ENCODE results near the gene IRF2.

IRF2 gene

DNA sequence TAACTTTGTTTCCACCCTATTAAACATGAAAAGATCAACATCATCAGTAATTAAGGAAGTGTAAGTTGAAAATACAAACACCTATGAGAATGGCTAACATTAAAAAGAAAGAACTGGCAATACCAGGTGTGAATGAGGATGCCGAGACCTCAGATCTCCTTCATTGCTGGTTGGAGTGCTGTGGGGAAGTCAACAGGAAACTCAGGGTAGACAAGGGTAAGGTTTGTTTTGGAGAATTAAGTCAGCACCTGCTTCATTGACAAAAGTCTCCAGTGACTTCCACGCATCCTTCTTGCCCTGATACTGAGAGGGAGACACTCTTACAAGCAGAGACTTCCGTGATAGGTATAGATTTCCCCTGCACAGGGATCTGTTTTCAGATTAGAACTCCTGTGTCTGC lies 106.1 kb downstream of the IRF2 start:
- DNase-seq (ENCODE audit: low read depth), result no peak

DNA sequence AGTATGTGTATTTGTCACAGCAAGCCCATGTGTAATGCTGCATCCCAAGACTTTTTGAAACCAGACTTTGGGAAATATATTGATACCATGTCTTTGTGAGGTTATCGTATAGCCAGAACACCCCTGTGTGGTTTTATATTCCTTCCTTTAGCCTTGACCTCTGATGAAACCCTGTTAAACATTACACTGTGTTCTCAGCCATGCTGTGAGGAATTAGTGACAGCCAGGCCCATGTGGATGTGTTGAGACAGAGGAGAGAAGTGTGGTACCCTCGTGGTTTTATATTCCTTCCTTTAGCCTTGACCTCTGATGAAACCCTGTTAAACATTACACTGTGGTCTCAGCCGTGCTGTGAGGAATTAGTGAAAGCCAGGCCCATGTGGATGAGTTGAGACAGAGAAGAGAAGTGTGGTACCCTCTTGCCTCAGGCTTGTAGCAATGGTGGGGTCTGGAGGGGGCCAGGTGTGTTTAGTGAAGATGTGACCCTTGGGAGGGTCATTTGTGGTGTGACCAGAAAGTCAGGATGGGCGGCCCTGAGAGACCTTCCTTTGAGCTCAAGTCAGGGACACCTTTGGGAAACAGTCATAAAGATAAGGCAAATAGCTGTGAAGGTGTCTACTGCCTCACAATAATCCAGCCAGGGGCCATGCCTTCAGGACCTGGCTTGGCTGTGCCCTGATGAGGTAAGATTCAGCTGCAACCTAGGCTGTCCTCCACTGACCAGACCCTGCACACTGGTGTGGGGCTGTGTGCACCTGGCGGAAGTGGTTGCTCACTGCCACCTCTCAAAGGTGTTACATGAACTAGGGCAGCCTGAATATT lies 110.0 kb downstream of the IRF2 start:
- DNase-seq (ENCODE audit: low read depth), result no peak

GRCh38 chr4:184363258-184363657 lies 111.1 kb downstream of the IRF2 start:
- no peak for DNase-seq (ENCODE audit: low read depth)

GRCh38 chr4:184362396-184362795 lies 112.0 kb downstream of the IRF2 start:
- DNase-seq (ENCODE audit: low read depth), result no peak

- no peak for DNase-seq (ENCODE audit: low read depth)
Measured at GRCh38 chr4:184361443-184361842, 112.9 kb downstream of the IRF2 start.

- no peak for DNase-seq (ENCODE audit: low read depth)
Measured at GRCh38 chr4:184359888-184360287, 114.5 kb downstream of the IRF2 start.

GRCh38 chr4:184358521-184359232 lies 115.7 kb downstream of the IRF2 start:
- DNase-seq (ENCODE audit: low read depth), result no peak

- no peak for DNase-seq (ENCODE audit: low read depth)
Measured at GRCh38 chr4:184357772-184358171, 116.6 kb downstream of the IRF2 start.

DNA sequence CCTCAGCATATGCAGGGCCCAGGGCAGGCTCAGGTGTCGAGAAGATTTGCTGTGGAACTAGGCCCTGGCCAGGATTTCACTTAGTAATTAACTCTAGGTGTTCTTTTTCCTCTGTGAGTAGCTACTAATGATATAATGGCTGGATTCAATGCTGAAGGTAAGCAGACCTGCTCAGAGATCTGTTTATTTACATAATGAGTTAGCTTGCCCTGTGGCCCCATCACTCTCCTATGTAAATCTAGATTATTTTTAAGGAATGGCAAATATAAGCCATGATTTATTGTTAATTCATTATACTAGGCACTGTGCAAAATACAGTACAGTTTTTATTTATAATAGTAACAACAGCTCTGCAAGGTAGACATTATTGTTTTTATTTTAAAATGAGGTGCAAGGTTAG lies 117.2 kb downstream of the IRF2 start:
- DNase-seq (ENCODE audit: low read depth), result no peak

GRCh38 chr4:184356366-184356765 lies 118.0 kb downstream of the IRF2 start:
- DNase-seq (ENCODE audit: low read depth), result no peak

- DNase-seq (ENCODE audit: low read depth), result no peak
Measured at GRCh38 chr4:184355857-184356256, 118.5 kb downstream of the IRF2 start.

GRCh38 chr4:184355111-184355604 lies 119.2 kb downstream of the IRF2 start:
- no peak for DNase-seq (ENCODE audit: low read depth)

DNA sequence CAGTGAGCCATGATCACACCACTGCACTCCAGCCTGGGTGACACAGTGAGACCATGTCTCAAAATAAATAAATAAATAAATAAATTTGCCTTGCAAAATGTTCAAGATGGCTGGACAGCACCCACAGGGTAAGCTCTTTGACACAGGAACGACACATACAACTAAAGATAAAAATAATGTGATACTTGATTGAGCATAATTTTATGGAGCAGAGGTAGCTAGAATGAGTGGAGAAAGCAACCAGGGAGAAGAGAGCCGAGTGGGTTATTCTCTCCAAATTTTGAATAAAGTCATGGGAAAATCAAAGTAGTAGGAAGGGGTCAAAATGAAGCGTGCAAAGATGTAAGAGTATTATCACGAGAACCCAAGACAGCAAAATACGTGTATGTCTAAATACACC lies 121.5 kb downstream of the IRF2 start:
- no peak for DNase-seq (ENCODE audit: low read depth)

DNA sequence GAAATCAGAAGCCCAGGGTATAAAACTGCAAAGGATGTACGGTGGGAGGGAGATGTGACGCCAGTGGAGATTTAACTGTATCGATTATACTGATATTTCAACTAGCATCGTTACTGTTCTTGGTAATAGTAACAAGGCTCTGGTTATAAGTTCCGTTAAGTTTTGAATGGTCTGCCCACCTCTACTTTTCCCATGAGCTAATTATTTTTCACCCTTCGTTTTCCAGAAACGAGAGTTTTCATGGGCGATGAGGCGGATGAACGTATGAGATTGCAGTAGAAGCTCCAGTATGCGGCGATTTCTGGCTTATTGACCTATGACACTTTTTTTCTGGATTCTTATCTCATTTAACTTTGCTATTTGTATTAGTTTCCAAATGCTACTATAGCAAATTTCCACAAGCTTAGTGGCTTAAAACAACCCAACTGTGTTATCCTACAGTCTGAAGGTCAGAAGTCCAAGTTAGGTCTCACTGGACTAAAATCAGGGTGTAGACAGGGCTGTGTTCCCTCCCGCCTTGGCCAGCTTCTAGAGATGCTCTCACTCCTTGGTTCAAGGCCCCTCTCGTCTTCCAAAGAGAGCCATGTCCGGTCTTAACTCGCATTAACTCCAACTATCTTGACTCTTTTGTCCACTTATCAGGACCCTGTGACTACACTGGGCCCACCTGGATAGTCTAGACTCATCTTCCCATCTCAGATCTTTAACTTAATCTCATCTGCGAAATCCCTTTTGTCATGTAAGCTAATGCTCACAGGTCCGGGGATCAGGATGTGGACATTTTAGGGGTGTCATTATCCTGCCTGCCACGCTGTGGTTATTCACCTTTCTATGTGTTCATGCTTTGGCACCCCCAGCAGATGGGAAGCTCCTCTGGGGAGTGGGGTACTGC lies 122.5 kb downstream of the IRF2 start:
- no peak for DNase-seq (ENCODE audit: low read depth)

- DNase-seq (ENCODE audit: low read depth), result no peak
Measured at GRCh38 chr4:184350964-184351363, 123.4 kb downstream of the IRF2 start.

DNA sequence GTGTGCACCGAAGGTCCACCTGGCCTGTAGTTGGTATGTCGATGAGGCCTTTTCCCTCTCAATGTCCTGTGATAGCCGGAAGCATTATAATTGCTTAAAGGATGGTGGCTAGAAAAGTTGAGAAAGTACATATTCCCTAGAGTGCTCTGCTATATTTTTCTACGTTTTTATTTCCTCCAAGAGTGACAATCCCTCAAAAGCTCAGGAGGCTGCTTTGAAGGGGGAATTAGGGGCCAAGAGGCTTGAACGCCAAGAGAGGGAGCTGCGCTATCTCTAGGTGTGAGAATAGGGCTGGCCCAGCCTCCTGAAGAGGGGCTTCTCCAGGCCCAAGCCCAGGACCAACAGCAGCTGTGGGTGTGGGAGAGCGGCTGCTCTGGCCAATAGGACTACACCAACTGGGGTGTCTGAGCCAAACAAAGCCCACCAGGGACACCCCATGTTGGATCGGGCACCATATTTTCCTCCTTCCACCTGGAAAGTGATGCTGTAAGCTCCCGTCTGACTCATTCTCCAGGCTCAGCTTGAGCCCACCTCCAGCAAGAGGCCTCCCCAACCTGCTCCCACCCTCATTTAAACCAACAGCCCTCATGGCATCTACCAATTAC lies 124.0 kb downstream of the IRF2 start:
- no peak for DNase-seq (ENCODE audit: low read depth)

DNA sequence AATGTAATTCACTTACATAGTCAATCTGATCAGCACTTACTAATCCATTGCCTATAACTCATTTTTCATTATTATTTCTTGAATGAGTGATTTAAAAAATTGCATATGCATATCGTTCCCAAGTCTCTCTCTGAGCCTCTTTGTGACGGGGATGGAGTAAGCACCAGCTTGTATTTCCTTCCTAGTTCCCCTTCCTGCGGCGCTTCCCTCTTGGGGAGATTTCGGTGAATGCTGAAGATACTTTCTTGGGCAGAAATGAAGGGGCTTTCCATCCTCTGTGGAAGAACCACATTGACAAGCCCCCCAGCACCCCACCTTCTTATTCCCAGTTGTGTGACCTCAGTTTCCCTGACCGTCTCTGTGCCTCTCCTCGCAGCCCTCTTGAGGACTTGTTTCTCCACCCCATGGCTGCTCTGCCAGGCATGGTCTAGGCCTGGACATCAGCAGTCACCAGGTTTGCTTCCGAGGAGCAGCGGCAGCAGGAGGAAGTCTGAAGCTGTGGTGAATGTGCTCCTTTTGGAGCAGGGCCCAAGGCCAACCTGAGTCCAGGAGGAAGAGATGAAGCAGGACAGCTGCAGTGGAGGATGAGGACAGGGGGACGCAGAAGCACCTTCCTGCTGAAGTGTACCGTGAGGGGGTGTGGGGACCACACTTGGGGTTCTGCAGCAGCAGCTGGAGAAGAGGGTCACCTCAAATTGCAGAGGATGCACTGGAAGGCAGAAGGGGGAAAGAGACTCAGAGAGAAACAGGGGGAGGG lies 124.9 kb downstream of the IRF2 start:
- DNase-seq (ENCODE audit: low read depth), result no peak

GRCh38 chr4:184348311-184349233 lies 125.8 kb downstream of the IRF2 start:
- no peak for DNase-seq (ENCODE audit: low read depth)

GRCh38 chr4:184347251-184348239 lies 126.8 kb downstream of the IRF2 start:
- no peak for DNase-seq (ENCODE audit: low read depth)
